HL-60 (cell line): ENCODE results near the gene DIS3L2.

Experiments
- DNase-seq, 2 experiments: peaks; one replicate each; pipeline ENCODE4 v3.0.0-alpha.2; 2010 to 2020; ENCODE audit warnings: low read depth in 1 of 2, low spot score in 1 of 2
- H3K27ac ChIP-seq: fragments of 250-450 bp; sonication (Bioruptor Pico); replicated peaks from 2 replicates; pipeline ENCODE4 v1.5.1; 2020; ENCODE audit warnings: mild to moderate bottlenecking, moderate library complexity
- H3K27me3 ChIP-seq: fragments of 250-450 bp; sonication (Bioruptor Pico); 2 replicates; pipeline ENCODE4 v1.5.1; 2021; ENCODE audit warnings: mild to moderate bottlenecking, moderate library complexity; ENCODE audit not compliant: insufficient read depth, poor library complexity, severe bottlenecking
- H3K4me3 ChIP-seq: replicated peaks from 2 replicates; pipeline ENCODE4 v1.5.1; 2011; ENCODE audit warnings: mild to moderate bottlenecking, control low read depth, low read length; ENCODE audit not compliant: insufficient read depth
- GABPA ChIP-seq: IDR thresholded peaks from 2 replicates; pipeline ENCODE4 v1.6.1; 2012; ENCODE audit warnings: low read depth
- POLR2AphosphoS5 ChIP-seq: IDR thresholded peaks from 2 replicates; pipeline ENCODE4 v1.6.1; 2012; ENCODE audit warnings: low read depth
- SPI1 ChIP-seq: IDR thresholded peaks from 2 replicates; pipeline ENCODE4 v1.6.1; 2012; ENCODE audit warnings: low read depth, mild to moderate bottlenecking, borderline replicate concordance
- TF ChIP-seq, protein P1 (sequence below): IDR thresholded peaks from 2 replicates; pipeline ENCODE4 v1.6.1; 2012; ENCODE audit warnings: low read depth; ENCODE audit not compliant: insufficient replicate concordance
- TF ChIP-seq, protein P2 (sequence below): IDR thresholded peaks from one replicate; pipeline ENCODE4 v1.5.1; 2011; ENCODE audit warnings: low read length, control low read depth, inconsistent platforms; ENCODE audit not compliant: insufficient read depth

DIS3L2 gene

DNA sequence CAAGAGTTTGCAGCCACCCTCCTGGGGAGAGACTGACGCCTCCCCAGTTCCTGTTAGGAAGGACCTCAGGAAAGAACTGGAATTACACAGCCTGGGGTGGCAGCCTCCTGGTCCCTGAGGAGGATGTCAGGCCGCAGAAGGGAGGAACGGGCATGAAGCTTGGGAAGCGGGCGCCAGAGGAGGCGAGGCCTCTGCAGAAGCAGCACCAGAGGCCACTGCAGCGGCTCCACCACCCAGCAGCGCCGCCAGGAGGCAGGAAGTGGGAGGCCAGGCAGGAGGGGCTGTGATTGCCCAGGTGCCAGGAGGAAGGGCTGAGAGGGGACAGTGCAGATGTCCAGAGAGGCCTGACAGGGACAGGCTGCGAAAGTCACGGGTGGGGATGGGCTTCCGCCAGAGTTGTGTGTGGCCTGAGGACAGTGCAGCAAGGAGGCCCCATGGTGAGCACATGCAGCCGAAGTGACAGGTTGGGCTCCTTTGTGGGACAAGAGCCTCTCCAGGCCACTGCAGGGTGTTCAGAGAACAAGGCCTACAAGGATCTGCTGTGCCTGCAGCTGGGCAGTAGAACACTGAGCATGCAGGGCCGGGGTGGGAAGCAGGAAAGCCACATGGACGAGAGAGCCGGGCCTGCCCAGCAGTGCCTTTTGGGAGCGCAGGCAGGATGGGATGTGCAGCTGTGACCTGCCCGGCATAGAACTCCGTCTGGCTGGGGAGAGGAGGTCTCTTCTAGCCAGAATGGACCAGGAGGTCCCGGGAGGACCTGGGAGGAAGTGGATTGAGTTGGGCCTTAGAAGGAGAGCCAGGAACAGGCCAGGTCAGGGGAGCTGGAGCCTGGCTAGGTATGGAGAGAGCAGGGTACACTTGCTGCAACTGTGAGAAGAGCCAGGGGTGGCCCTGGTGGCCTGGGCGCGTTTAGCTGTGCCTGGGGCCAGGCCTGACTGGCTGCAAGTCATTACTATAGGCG lies 377.9 kb downstream of the DIS3L2 start:
- no peak overlapping the region for H3K4me3 ChIP-seq
- TF ChIP-seq POLR2AphosphoS5: no peak
- TF ChIP-seq SPI1: no peak
- TF ChIP-seq, protein P1, sequence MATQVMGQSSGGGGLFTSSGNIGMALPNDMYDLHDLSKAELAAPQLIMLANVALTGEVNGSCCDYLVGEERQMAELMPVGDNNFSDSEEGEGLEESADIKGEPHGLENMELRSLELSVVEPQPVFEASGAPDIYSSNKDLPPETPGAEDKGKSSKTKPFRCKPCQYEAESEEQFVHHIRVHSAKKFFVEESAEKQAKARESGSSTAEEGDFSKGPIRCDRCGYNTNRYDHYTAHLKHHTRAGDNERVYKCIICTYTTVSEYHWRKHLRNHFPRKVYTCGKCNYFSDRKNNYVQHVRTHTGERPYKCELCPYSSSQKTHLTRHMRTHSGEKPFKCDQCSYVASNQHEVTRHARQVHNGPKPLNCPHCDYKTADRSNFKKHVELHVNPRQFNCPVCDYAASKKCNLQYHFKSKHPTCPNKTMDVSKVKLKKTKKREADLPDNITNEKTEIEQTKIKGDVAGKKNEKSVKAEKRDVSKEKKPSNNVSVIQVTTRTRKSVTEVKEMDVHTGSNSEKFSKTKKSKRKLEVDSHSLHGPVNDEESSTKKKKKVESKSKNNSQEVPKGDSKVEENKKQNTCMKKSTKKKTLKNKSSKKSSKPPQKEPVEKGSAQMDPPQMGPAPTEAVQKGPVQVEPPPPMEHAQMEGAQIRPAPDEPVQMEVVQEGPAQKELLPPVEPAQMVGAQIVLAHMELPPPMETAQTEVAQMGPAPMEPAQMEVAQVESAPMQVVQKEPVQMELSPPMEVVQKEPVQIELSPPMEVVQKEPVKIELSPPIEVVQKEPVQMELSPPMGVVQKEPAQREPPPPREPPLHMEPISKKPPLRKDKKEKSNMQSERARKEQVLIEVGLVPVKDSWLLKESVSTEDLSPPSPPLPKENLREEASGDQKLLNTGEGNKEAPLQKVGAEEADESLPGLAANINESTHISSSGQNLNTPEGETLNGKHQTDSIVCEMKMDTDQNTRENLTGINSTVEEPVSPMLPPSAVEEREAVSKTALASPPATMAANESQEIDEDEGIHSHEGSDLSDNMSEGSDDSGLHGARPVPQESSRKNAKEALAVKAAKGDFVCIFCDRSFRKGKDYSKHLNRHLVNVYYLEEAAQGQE: no peak
- TF ChIP-seq, protein P2, sequence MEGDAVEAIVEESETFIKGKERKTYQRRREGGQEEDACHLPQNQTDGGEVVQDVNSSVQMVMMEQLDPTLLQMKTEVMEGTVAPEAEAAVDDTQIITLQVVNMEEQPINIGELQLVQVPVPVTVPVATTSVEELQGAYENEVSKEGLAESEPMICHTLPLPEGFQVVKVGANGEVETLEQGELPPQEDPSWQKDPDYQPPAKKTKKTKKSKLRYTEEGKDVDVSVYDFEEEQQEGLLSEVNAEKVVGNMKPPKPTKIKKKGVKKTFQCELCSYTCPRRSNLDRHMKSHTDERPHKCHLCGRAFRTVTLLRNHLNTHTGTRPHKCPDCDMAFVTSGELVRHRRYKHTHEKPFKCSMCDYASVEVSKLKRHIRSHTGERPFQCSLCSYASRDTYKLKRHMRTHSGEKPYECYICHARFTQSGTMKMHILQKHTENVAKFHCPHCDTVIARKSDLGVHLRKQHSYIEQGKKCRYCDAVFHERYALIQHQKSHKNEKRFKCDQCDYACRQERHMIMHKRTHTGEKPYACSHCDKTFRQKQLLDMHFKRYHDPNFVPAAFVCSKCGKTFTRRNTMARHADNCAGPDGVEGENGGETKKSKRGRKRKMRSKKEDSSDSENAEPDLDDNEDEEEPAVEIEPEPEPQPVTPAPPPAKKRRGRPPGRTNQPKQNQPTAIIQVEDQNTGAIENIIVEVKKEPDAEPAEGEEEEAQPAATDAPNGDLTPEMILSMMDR: no peak
- no peak for TF ChIP-seq GABPA
- H3K27me3 ChIP-seq: no peaks in the 10 kb centered on the region
- H3K27ac ChIP-seq: no peak overlapping the region
- DNase-seq: no peak

DNA sequence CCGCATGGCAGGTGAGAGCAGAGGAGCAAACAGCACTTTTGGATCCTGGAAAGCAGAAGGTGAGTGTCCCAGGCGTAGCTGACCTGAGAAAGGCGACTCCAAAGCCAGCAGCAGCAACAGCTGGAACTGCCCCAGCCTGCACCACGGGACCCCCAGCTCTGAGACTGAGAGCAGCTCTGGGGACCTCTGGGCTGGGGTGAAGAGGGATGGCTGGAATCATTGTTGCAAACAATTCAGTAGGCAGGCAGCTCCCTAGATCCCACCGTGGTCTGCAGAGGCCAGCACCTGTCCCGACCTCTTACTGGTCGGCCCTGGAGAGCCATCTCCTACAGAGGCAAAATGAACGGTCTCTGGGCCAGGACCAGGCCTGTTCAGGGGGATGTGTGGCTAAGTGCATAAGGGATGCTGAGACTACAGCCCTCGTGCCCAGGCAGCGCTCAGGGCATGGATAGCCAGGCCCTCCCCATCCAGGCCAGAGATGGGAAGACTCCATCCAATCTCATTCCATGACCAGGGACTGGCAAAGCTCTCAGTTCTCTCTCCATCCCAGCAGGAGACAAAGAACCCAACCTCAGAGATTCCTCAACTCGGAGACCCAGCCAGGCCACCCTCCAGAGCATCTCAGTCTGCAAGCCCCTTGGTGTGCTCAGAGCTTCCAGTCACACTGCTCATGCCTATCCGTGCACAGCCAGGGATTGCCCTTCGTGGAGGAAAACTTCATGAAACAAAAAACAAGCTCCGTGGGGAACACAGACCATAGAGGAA lies 378.8 kb downstream of the DIS3L2 start:
- DNase-seq: no peak
- H3K27me3 ChIP-seq: no peaks in the 10 kb centered on the region
- no peak overlapping the region for H3K27ac ChIP-seq
- no peak for TF ChIP-seq POLR2AphosphoS5
- TF ChIP-seq, protein P2: no peak
- TF ChIP-seq GABPA: no peak
- no peak for TF ChIP-seq SPI1
- TF ChIP-seq, protein P1: no peak
- H3K4me3 ChIP-seq: no peak overlapping the region

DNA sequence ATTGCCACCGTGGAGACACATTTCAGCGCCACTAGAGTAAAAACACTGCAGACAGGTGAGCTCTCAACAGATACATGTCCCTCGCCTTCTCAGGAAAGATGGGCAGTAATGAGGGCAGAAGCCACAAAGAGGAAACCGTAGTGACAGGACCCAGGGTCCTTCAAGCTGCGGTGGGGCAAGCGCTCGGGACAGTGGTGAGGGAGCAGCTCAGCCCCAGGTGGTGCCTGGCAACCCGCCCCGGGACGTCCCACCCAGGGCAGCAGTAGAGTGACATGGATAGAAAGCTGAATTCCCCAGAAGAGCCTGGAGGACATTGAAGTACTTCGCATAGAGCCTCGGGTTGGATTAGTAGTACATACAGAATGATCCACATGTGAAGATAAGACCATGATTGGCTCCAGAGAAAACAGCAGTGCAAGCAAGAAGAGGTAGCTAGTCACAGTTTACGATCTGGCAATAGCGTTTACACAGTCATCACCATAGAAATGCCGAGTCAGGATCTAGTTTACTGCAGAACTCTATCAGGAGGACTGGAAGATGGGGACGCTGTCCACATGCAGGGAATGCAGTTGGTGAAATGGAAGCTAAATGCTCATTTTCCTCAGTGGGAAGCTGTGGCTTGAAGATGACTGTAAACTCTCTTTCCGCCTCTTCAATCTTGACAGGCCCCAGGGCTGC lies 379.7 kb downstream of the DIS3L2 start:
- Histone ChIP-seq H3K27me3 (no peaks in the 10 kb centered on the region), H3K4me3 (no peak overlapping the region), H3K27ac (no peak overlapping the region)
- TF ChIP-seq, protein P2: no peak
- no peak for TF ChIP-seq POLR2AphosphoS5
- DNase-seq: no peak
